Activated CD8-positive, alpha-beta memory T cell treated with anti-CD3 and anti-CD28 coated beads for 48 hours (primary cell): ENCODE data around the gene LARP4.
A peak's percentile ranks its signal among the peaks of the same experiment; 100 is the strongest.
"Not testable (repeated sequence)": the region's sequence is repeated elsewhere in the genome, so short reads cannot be mapped to it uniquely, and the experiment has no call there.

ENCODE experiments used
- DNase-seq, 3 experiments: peaks; one replicate each; pipeline ENCODE4 v3.0.0-alpha.2; 2020; ENCODE audit warnings: low read depth in 2 of 3, low spot score in 2 of 3

The LARP4 gene

DNA sequence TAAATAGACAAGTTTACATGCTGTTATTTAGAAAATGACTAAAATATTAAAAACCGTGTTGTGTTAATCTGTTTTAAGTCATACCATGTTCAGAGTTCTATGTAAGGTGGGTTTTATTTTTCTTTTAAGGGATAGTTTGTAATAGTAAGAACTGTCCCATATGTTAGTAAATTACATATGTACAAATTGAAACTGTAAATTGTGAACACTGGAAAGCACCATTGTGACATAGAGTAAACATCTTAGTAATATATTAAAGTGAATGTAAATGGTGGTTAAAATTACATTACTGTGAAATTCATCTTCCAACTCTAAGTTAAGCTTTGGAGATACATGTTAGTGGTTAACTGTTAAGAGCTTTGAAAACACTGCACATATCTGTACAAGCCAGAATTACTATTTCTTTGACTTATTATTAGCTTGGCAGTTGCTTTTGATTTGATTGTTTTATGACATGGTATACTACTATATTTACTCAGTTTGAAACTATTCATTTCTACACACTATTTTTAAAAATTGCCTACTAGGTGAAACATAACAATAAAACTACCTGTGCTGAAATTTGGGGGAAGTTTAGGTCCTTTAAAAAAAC lies 76.7 kb downstream of the LARP4 start:
- no peak for DNase-seq

DNA sequence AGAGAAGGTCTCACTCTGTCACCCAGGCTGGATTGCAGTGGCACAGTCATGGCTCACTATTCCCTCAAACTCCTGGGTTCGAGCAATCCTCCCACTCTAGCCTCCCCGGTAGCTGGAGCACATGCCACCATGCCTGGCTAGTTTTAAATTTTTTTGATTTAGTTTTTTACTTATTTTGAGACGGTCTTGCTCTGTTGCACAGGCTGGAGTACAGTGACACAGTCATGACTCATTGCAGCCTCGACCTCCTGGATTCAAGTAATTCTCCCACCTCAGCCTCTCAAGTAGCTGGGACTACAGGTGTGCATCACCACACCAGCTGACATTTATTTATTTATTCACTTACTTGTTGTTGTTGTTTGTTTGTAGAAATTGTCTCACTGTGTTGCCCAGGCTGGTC lies 81.9 kb downstream of the LARP4 start:
- DNase-seq: no peak

DNA sequence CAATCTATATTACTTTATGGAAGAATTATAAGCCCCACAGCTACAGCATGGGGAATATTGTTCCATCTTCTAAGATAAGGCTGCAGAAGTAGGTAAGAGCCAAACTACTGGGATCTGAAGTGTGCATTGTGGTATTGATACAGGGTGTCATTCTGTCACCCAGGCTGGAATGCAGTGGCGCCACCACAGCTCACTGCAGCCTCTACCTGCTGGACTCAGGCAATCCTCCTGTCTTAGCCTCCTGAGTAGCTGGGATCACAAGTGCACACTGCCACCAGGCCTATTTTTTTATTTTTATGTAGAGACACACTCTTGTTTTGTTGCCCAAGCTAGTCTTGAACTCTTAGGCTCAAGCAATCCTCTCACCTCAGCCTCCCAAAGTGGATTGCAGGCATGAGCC lies 82.8 kb downstream of the LARP4 start:
- no peak for DNase-seq

- no peak for DNase-seq
Measured at GRCh38 chr12:50488801-50489200, 88.1 kb downstream of the LARP4 start.

- not testable (repeated sequence) for DNase-seq
Measured at GRCh38 chr12:50498119-50498518, 97.4 kb downstream of the LARP4 start.

GRCh38 chr12:50504798-50505674 lies 104.4 kb downstream of the LARP4 start, which contains the start of gene DIP2B:
Gene DIP2B, plus strand, starts transcription at chr12:50504985. Its CDS starts 156 bp downstream, at chr12:50505141.
- DNase-seq: peak; percentile 85 to 96 (median 89)

DNA sequence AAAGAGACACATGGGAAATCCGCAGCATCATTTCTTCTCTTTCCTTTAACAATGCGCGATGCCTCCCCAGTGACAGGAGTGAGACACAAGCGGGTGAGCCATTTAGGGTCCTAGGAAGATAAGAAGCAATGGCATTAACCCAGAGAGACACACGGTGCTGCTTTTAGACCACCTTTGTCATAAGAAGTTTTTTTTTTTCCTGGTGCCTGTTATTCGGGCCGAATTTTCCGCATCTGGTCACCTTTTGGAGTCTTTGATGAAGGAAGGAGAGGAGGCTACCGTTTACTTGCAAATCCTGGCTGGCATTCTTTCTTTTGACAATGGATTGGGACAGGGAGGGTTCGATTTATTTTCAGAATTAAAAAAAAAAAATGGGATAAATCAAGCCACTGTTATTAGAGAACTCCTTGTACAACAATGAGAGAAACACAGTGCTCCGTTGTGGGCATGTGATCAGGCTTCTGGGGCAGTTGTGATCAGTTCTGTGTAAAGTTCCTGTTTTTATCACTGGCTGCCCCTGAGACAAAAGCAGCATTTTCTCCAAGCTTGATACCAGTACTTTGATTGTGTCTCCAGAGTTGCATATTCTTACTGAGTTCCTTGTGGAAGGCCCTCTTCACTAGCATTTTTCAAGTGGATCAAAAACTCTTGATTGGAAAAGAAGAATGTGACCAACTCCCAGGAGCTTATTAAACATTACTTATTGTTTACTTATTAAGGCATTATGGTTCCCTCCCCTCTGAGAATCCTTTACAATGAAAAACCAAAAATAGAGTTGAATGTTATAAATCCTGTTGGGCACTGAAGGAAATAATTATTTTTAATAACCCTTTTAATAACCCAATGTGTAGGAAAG lies 105.2 kb downstream of the LARP4 start:
- DNase-seq: no peak

DNA sequence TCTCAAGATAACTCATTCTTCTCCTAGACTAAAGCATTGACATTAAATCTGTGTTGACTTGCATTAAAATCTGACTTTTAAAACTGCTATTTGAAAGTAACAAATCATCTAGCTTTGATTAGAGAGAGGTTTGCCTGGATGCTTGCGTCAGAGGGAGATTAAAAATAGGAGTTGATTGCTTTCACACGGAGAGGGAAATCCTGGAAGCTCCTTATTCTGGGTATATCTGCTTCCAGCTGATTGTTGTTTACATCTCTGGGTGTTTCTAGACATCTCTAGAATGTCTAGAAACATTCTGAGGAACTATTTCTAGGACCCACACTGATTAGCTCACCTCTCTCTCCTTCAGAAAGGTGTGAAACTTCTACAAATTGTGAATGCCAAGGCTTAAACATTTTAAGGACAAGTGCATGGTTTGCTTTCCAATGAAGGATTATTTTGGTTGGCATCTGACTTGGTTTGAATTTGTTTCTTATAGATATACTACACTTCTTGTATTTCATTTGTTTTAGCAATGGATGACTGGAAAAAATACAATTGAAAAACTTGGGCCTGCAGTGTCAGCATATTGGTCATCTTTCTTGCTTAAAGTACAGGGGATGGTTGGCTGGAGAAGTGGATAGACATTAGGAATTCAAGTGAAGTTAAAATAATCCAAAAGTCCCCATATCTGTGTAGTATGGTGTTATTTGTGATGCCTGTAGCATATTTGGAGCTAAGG lies 106.2 kb downstream of the LARP4 start:
- no peak for DNase-seq

- DNase-seq: no peak
Measured at GRCh38 chr12:50507474-50507838, 106.8 kb downstream of the LARP4 start.

- no peak for DNase-seq
Measured at GRCh38 chr12:50507930-50508329, 107.2 kb downstream of the LARP4 start.

DNA sequence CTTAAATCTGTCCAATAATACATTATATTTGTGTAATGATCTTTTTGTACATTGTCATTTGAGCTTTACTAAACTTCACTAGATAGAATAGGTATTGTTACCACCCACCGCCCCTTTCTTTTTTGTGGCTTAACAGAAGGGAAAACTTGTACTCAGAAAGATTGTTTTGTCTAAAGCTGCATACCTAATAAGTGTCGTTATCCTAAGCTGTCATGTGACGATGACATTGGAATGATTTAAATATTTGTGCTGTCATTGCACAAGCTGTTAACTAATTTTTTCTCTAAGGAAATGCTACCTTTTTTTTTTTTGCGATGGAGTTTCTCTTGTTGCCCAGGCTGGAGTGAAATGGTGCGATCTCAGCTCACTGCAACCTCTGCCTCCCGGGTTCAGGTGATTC lies 107.7 kb downstream of the LARP4 start:
- DNase-seq: no peak

DNA sequence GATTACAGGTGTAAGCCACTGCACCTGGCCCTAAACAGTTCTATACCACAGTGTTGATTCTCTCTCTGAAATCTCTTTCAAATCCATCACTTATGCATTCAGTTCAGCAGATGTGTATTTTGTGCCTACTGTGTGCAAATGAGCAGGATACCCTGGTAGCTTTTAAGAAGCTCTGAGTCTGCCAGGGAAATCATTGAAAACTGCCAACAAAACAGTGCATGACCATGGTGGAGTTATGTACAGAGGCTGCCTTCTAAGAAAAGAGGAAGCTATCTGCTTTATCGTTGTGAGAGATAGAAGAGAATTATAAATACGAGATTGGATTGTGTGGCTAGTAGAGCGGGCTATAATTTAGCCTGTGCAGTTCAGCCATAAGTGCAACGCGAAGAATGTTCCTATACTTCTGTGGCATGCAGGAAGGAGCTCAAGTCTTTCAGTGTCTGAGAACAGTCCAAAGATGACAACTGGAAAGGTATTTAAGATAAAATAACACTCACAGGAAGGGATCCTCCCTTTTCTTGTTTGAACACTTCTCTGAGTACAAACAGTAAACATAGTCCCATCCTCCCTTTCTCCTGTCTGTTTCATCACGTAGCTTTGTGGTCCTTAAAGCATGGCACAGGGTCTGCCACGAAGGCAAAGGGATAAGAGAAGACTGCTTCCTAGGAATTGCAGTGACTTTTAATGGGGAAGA lies 108.4 kb downstream of the LARP4 start:
- DNase-seq: no peak

DNA sequence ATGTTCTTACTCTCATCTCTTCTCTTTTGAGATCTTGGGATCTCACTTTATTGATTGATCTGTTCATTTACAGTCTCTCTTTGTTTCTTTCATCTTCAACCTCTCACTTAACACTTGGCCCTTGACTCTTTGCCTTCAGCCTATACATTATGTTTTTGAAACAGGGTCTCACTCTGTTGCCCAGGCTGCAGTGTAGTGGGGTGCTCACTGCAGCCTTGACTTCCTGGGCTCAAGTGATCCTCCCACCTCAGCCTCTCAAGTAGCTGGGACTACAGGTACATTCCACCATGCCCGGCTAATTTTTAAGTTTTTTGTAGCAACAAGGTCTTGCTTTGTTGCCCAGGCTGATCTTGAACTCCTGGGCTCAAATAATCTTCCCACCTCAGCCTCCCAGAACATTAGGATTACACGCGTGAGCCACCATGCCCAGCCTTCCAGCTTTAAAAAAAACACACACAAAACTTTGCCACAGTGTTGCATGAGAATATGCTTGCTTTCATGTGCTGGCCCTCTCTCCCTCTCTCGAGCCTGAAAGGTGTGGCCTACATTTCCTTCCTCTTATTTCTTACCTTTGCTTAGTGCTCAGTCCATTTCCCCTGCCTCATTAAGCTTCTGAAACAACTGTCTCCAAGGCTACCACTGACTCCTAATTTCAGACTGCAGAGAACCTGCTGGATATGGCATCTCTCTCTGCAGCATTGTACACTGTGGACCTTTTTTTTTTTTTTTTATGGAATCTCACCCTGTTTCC lies 114.0 kb downstream of the LARP4 start:
- no peak for DNase-seq

- DNase-seq: no peak
Measured at GRCh38 chr12:50515587-50515986, 114.9 kb downstream of the LARP4 start.

DNA sequence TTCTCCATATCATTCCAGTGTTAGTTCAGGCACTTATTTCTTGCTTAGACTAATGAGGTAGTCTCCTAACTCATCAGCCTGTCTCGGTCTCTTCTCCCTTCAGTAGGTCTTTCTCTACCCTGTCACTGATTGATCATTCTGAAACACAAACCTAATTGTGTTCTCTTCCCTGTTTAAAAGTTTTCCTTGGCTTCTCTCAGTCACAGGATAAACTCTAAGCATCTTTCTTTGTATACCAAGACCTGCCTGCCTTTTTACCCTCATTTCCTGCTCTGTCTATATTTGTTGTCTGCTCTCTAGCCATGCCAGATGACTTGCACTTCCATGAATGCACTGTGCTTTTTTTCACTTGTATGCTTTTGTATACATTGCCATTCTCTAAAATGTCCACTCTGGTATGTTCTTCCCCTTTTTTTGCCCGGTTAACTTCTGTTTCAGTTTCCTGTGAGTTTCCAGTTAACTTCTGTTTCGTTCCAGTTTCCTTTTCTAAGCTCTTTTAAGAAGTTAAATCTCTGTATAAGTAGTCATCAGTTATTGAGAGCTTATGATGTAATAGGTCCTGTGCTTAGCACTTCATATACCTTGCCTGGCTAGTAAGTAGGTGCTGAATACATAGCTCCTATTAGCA lies 116.8 kb downstream of the LARP4 start:
- no peak for DNase-seq

DNA sequence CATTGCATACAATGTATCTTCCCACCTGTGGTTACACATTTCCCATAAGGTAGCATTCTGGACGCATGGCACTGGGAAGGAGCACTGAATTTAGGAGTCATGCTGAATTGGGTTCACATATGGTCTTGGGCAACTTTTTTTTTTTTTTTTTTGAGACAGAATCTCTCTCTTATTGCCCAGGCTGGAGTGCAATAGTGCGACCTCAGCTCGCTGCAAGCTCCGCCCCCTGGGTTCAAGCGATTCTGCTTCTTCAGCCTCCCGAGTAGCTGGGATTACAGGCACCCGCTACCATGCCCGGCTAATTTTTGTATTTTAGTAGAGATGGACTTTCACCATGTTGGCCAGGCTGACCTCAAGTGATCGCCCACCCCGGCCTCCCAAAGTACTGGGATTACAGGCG lies 117.4 kb downstream of the LARP4 start:
- no peak for DNase-seq

DNA sequence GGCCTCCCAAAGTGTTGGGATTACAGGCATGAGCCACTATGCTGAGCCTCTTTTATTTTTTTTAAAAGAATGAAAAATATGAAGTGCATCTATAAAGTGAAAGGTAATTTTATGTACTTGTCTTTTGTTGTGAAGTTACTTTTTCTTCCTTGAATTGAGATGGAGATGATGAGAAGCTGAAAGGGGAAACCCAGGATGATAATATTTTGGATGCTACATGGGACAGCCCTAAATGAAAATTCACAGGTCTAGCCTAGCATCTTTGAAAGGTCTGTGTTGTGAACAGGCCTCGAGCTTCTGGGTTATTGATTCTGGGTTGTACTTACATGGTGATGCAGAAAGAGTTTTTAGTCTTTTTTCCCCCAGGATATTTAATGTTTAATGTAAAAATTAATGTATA lies 118.7 kb downstream of the LARP4 start:
- DNase-seq: no peak

GRCh38 chr12:50520416-50521207 lies 119.9 kb downstream of the LARP4 start:
- DNase-seq: no peak

DNA sequence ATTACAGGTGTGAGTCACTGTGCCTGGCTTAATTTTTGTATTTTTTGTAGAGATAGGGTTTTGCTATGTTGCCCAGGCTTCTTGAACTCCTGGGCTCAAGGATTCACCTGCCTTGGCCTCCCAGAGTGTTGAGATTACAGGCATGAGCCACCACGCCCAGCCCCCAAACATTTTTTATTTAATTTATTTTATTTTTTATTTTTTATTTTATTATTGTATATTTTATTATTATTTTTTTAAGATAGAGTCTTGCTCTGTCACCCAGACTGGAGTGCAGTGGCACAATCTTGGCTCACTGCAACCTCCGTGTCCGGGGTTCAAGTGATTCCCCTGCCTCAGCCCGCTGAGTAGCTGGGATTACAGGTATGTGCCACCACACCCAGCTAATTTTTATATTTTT lies 121.1 kb downstream of the LARP4 start:
- not testable (repeated sequence) for DNase-seq
